Measurements from ENCODE around the gene UBASH3A. TPM values are rescaled to one million over a fixed set of nuclear protein-coding genes. Genes with fewer than 3 reads are reported as not detected.
A peak's percentile ranks its signal among the peaks of the same experiment; 100 is the strongest.

The UBASH3A gene
- total RNA-seq, 1 experiment from 2014 or later = 0.07 TPM

DNA sequence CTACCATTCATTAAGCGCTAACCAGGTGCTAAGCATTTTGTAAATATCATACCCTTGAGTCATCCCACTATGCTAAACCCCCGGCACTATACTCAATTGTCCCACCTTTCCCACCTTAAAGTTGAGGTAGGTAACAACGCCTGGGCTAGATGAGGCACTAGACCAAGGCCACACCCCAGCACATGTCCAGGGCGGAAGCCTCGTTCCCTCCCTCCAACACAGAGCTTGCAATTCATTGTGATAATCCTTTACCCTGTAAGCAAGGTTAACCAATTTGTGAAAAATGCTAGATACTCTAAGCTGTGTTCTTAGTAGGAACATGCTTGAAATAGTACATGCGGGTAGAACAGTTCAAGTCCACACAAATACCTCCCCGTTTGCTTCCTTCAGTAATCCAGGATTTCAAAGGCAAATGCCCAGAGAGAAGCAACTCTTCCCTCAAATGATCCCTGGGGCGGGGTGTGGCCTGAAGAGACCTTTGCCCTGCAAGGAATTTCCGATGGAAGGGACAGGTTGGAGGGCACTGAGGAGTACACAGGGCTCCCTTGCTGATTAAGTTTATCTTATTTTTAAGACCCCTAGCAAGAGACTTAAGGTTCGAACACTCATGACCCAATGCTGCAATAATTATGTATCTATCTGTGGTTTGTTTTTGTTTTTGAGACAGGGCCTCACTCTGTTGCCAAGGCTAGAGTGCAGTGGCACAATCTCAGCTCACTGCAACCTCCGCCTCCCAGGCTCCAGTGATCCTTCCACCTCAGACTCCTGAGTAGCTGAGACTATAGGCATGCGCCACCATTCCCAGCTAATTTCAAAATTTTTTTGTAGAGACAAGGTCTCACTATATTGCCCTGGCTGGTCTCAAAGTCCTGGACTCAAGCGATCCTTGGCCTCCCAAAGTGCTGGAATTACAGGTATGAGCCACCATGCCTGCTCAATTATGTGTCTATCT lies 89.7 kb downstream of the UBASH3A start:
- Histone ChIP-seq H3K4me2 (ENCODE audit: low read length) (peak overlapping the region; percentile 36), H3K36me3 (ENCODE audit: control insufficient read depth in 1 of 2, insufficient read depth in 2 of 2, low read length in 2 of 2) (no peaks in the 10 kb centered on the region), H3K27ac (ENCODE audit: low read depth, low read length) (no peak overlapping the region), H3K4me1 (ENCODE audit: control insufficient read depth in 1 of 2, insufficient read depth in 2 of 2, low read length in 2 of 2) (peaks cover 10 to 28% of the 10 kb centered on the region in 2 experiments; a peak in 3 of 4 replicates), H2AFZ (ENCODE audit: low read depth, low read length, poor library complexity, severe bottlenecking) (no peak overlapping the region), H3K9me3 (ENCODE audit: control insufficient read depth in 1 of 2, insufficient read depth in 1 of 2, low read depth in 1 of 2, low read length in 2 of 2) (no peaks in the 10 kb centered on the region), H4K20me1 (ENCODE audit: insufficient read depth) (no peaks in the 10 kb centered on the region), H3K79me2 (ENCODE audit: insufficient read depth, low read length) (no peaks in the 10 kb centered on the region), H3K9ac (ENCODE audit: low read length) (no peak overlapping the region), H3K4me3 (replicated peaks in 1 of 2; ENCODE audit: low read depth in 1 of 2, low read length in 2 of 2) (no peak overlapping the region), H3K9me2 (ENCODE audit: insufficient read depth) (no peaks in the 10 kb centered on the region), H3K27me3 (ENCODE audit: insufficient read depth, low read length) (no peaks in the 10 kb centered on the region)
- ChIA-PET RAD21 (ENCODE audit: low non-redundant PET in 1 of 2, low total read pairs in 2 of 2, uncharacterized antibody in 2 of 2, unreplicated experiment in 2 of 2) (no interaction called here), POLR2A (no interaction called here), CTCF (no interaction called here)
- BruUV-seq (replicated peaks) = no TSS peak
- DNase-seq (ENCODE audit: low read depth, low spot score) = no peak
- ATAC-seq = no peak
- TF ChIP-seq ELF1 (IDR thresholded peaks at IDR 0.05; ENCODE audit: borderline replicate concordance, low read depth) = no peak
- no peak for TF ChIP-seq SIN3A (IDR thresholded peaks at IDR 0.05; ENCODE audit: low read depth)
- no peak for TF ChIP-seq CEBPB (IDR thresholded peaks at IDR 0.05; ENCODE audit: low read depth)
- TF ChIP-seq YY1 (IDR thresholded peaks at IDR 0.05; ENCODE audit: extremely low read depth, insufficient replicate concordance, low read depth, low read length) = no peak
- TF ChIP-seq EGR1 (IDR thresholded peaks at IDR 0.05; ENCODE audit: low read depth) = no peak
- no peak for TF ChIP-seq TCF7L2 (IDR thresholded peaks at IDR 0.05; ENCODE audit: borderline replicate concordance, extremely low read depth, insufficient read depth, insufficient read length)
- TF ChIP-seq, protein P1, sequence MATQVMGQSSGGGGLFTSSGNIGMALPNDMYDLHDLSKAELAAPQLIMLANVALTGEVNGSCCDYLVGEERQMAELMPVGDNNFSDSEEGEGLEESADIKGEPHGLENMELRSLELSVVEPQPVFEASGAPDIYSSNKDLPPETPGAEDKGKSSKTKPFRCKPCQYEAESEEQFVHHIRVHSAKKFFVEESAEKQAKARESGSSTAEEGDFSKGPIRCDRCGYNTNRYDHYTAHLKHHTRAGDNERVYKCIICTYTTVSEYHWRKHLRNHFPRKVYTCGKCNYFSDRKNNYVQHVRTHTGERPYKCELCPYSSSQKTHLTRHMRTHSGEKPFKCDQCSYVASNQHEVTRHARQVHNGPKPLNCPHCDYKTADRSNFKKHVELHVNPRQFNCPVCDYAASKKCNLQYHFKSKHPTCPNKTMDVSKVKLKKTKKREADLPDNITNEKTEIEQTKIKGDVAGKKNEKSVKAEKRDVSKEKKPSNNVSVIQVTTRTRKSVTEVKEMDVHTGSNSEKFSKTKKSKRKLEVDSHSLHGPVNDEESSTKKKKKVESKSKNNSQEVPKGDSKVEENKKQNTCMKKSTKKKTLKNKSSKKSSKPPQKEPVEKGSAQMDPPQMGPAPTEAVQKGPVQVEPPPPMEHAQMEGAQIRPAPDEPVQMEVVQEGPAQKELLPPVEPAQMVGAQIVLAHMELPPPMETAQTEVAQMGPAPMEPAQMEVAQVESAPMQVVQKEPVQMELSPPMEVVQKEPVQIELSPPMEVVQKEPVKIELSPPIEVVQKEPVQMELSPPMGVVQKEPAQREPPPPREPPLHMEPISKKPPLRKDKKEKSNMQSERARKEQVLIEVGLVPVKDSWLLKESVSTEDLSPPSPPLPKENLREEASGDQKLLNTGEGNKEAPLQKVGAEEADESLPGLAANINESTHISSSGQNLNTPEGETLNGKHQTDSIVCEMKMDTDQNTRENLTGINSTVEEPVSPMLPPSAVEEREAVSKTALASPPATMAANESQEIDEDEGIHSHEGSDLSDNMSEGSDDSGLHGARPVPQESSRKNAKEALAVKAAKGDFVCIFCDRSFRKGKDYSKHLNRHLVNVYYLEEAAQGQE (IDR thresholded peaks at IDR 0.05; ENCODE audit: low read depth) = no peak
- no peak for TF ChIP-seq ZNF274 (IDR thresholded peaks at IDR 0.05; ENCODE audit: low read depth, low read length)
- no peak for TF ChIP-seq POLR2AphosphoS5 (IDR thresholded peaks at IDR 0.05; ENCODE audit: low read depth, low read length)
- no peak for TF ChIP-seq SP1 (IDR thresholded peaks at IDR 0.05; ENCODE audit: low read depth)
- TF ChIP-seq, protein P2, sequence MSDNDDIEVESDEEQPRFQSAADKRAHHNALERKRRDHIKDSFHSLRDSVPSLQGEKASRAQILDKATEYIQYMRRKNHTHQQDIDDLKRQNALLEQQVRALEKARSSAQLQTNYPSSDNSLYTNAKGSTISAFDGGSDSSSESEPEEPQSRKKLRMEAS (IDR thresholded peaks at IDR 0.05) = no peak
- no peak for TF ChIP-seq EZH2 (IDR thresholded peaks at IDR 0.05)
- TF ChIP-seq, protein P3, sequence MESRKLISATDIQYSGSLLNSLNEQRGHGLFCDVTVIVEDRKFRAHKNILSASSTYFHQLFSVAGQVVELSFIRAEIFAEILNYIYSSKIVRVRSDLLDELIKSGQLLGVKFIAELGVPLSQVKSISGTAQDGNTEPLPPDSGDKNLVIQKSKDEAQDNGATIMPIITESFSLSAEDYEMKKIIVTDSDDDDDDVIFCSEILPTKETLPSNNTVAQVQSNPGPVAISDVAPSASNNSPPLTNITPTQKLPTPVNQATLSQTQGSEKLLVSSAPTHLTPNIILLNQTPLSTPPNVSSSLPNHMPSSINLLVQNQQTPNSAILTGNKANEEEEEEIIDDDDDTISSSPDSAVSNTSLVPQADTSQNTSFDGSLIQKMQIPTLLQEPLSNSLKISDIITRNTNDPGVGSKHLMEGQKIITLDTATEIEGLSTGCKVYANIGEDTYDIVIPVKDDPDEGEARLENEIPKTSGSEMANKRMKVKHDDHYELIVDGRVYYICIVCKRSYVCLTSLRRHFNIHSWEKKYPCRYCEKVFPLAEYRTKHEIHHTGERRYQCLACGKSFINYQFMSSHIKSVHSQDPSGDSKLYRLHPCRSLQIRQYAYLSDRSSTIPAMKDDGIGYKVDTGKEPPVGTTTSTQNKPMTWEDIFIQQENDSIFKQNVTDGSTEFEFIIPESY (IDR thresholded peaks at IDR 0.05; ENCODE audit: extremely low read depth, insufficient replicate concordance, low read length) = no peak
- intact Hi-C loops (cut with micrococcal nuclease) = no loop called here

All from HCT116 (cell line).